NCI-H2029 (cell line): ENCODE measurements around the gene APP.

Experiments
- DNase-seq: peaks from one replicate; lab custom pipeline; 2025; lab: John Stamatoyannopoulos, UW

APP gene

GRCh38 chr21:25863747-25864146 lies 306.8 kb downstream of the APP start:
- DNase-seq, result no peak

GRCh38 chr21:25863031-25863430 lies 307.5 kb downstream of the APP start:
- DNase-seq, result no peak

- DNase-seq, result no peak
Observed at GRCh38 chr21:25862596-25862995, 308.0 kb downstream of the APP start.

- DNase-seq, result no peak
Observed at GRCh38 chr21:25862112-25862511, 308.5 kb downstream of the APP start.

- no peak for DNase-seq
Observed at GRCh38 chr21:25859235-25859929, 311.2 kb downstream of the APP start.

GRCh38 chr21:25858325-25858724 lies 312.2 kb downstream of the APP start:
- DNase-seq, result no peak

GRCh38 chr21:25857308-25858074 lies 313.1 kb downstream of the APP start:
- DNase-seq, result no peak

- DNase-seq, result no peak
Observed at GRCh38 chr21:25855576-25855975, 315.0 kb downstream of the APP start.

GRCh38 chr21:25850126-25850842 lies 320.3 kb downstream of the APP start:
- no peak for DNase-seq

GRCh38 chr21:25848309-25848708 lies 322.3 kb downstream of the APP start:
- no peak for DNase-seq

GRCh38 chr21:25845729-25846256 lies 324.8 kb downstream of the APP start:
- DNase-seq, result no peak

- no peak for DNase-seq
Observed at GRCh38 chr21:25842925-25843324, 327.6 kb downstream of the APP start.

- no peak for DNase-seq
Observed at GRCh38 chr21:25838809-25839208, 331.8 kb downstream of the APP start.

GRCh38 chr21:25837533-25838265 lies 332.9 kb downstream of the APP start:
- no peak for DNase-seq

GRCh38 chr21:25836396-25836795 lies 334.2 kb downstream of the APP start:
- DNase-seq, result no peak

- no peak for DNase-seq
Observed at GRCh38 chr21:25834381-25834780, 336.2 kb downstream of the APP start.

- DNase-seq, result no peak
Observed at GRCh38 chr21:25831300-25831960, 339.1 kb downstream of the APP start.
